Bronchial epithelial cell (primary cell): ENCODE measurements around the gene PPOX. TPM values are rescaled to one million over a fixed set of nuclear protein-coding genes. Genes with fewer than 3 reads are reported as not detected.

Experiments
- DNase-seq: peaks from one replicate; pipeline ENCODE4 v3.0.0-alpha.2; 2010; ENCODE audit warnings: low read depth
- FAIRE-seq: peaks from 2 replicates; lab custom pipeline; 2011; peaks lifted over from hg19 to GRCh38; lab: Jason Lieb, UNC
- H3K27me3 ChIP-seq: 2 replicates; pipeline ENCODE4 v1.5.1; 2011; ENCODE audit warnings: low read length; ENCODE audit not compliant: control insufficient read depth, insufficient read depth
- H3K36me3 ChIP-seq: 2 replicates; pipeline ENCODE4 v1.5.1; 2011; ENCODE audit warnings: low read length; ENCODE audit not compliant: control insufficient read depth, insufficient read depth
- H3K4me3 ChIP-seq: 2 replicates; pipeline ENCODE4 v1.5.1; 2011; ENCODE audit warnings: mild to moderate bottlenecking, low read depth, low read length, control low read depth
- CTCF ChIP-seq: IDR thresholded peaks from 2 replicates; pipeline ENCODE4 v1.5.1; 2011; ENCODE audit warnings: mild to moderate bottlenecking, moderate library complexity, low read length, control low read depth, inconsistent platforms; ENCODE audit not compliant: insufficient read depth, severe bottlenecking
- total RNA-seq: library from RNA; depleted of rRNA; stranded (reverse); fragments of >200 nt; gene quantifications from 2 replicates; pipeline ENCODE4 v1.2.1, GENCODE V29; 2014

The PPOX gene
- total RNA-seq, 1 donor from 2014 or later: 10.0 TPM

GRCh38 chr1:161198194-161198896 lies 32.1 kb downstream of the PPOX start:
- TF ChIP-seq CTCF: no peak
- FAIRE-seq (no peak), DNase-seq (peak; percentile 11)
- no peaks in the 10 kb centered on the region for H3K36me3 ChIP-seq
- no peaks in the 10 kb centered on the region for H3K27me3 ChIP-seq
- no peak overlapping the region for H3K4me3 ChIP-seq

DNA sequence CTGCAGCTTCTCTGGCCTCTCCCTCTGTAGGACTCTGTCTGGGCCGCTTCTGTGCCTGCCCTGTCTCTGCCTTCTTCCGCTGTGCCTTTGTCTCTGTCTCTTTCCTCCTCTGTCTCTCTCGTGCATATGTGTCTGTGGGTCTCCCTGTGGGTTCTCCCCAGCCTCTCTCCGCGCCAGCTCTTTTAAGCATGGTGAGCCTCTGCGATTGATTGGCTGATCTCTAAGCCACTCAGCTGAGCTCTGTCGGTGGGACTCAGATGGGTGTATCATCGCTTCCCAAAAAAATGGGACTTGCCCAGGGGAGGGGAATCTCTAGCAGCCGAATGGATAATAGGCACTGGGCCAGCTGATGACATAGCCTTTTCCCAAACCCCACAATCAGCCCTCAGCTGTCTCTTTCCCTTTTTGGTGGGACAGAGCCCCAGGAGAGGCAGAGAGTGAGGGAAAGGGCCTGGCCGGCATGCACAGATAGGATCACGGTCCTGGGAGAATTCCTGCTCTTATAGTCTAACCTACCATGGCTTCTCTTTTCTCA lies 32.7 kb downstream of the PPOX start, which contains the start of gene ADAMTS4:
Gene ADAMTS4 (minus strand): TSS at position 158 of the 535 bp plus-strand sequence. CDS start 427 bp downstream, outside the sequence.
- Histone ChIP-seq H3K36me3 (peaks cover 1% of the 10 kb centered on the region), H3K4me3 (no peak within 1 kb of the TSS), H3K27me3 (no peaks in the 10 kb centered on the region)
- no peak for TF ChIP-seq CTCF
- FAIRE-seq (no peak), DNase-seq (no peak)

- FAIRE-seq (no peak), DNase-seq (no peak)
- Histone ChIP-seq H3K36me3 (peaks cover 3% of the 10 kb centered on the region), H3K4me3 (no peak overlapping the region), H3K27me3 (no peaks in the 10 kb centered on the region)
- no peak for TF ChIP-seq CTCF
These were observed 33.4 kb downstream of the PPOX start for GRCh38 chr1:161199506-161200139.

GRCh38 chr1:161200421-161200991 lies 34.3 kb downstream of the PPOX start:
- no peak overlapping the region for H3K4me3 ChIP-seq
- FAIRE-seq (no peak), DNase-seq (no peak)

More at GRCh38 chr1:161200421-161200991, 34.3 kb downstream of the PPOX start:
- Histone ChIP-seq H3K27me3 (no peaks in the 10 kb centered on the region), H3K36me3 (peaks cover 3% of the 10 kb centered on the region)
- no peak for TF ChIP-seq CTCF
